Activated T-helper 9 cell treated with anti-CD3 and anti-CD28 coated beads, Interleukin-2, amount 50 U/mL, for 16 hours (primary cell): ENCODE data around the gene ITGBL1.
A peak's percentile ranks its signal among the peaks of the same experiment; 100 is the strongest.

Experiments used
- DNase-seq: peaks from one replicate; pipeline ENCODE4 v3.0.0-alpha.2; 2020; ENCODE audit warnings: low read depth

The ITGBL1 gene

GRCh38 chr13:101569807-101570206, 117.3 kb downstream of the ITGBL1 start:
- no peak for DNase-seq

GRCh38 chr13:101570410-101570809, 117.9 kb downstream of the ITGBL1 start:
- DNase-seq, result no peak

GRCh38 chr13:101572456-101572855, 120.0 kb downstream of the ITGBL1 start:
- no peak for DNase-seq

- no peak for DNase-seq
Measured at GRCh38 chr13:101575581-101575980, 123.1 kb downstream of the ITGBL1 start.

- no peak for DNase-seq
Measured at GRCh38 chr13:101576455-101576854, 124.0 kb downstream of the ITGBL1 start.

GRCh38 chr13:101576977-101577376, 124.5 kb downstream of the ITGBL1 start:
- DNase-seq, result no peak

GRCh38 chr13:101579281-101579802, 126.9 kb downstream of the ITGBL1 start:
- DNase-seq, result no peak

GRCh38 chr13:101584331-101584730, 131.9 kb downstream of the ITGBL1 start:
- DNase-seq, result no peak

- no peak for DNase-seq
Measured at GRCh38 chr13:101590479-101590878, 138.0 kb downstream of the ITGBL1 start.

GRCh38 chr13:101594936-101595335, 142.5 kb downstream of the ITGBL1 start:
- no peak for DNase-seq

- DNase-seq, result no peak
Measured at GRCh38 chr13:101596803-101597202, 144.3 kb downstream of the ITGBL1 start.

- DNase-seq, result no peak
Measured at GRCh38 chr13:101611491-101612475, 159.3 kb downstream of the ITGBL1 start.

GRCh38 chr13:101612735-101613134, 160.3 kb downstream of the ITGBL1 start:
- no peak for DNase-seq

GRCh38 chr13:101614491-101614890, 162.0 kb downstream of the ITGBL1 start:
- no peak for DNase-seq

GRCh38 chr13:101618440-101619187, 166.1 kb downstream of the ITGBL1 start:
- no peak for DNase-seq

- DNase-seq, result no peak
Measured at GRCh38 chr13:101621099-101621498, 168.6 kb downstream of the ITGBL1 start.

- DNase-seq, result no peak
Measured at GRCh38 chr13:101623470-101624209, 171.2 kb downstream of the ITGBL1 start.

- DNase-seq, result no peak
Measured at GRCh38 chr13:101624210-101624922, 171.9 kb downstream of the ITGBL1 start.

GRCh38 chr13:101624981-101625380, 172.5 kb downstream of the ITGBL1 start:
- DNase-seq, result no peak

GRCh38 chr13:101626925-101627555, 174.6 kb downstream of the ITGBL1 start:
- peak; percentile 20 for DNase-seq

- DNase-seq, result no peak
Measured at GRCh38 chr13:101627556-101627943, 175.1 kb downstream of the ITGBL1 start.
